NT2/D1 (cell line): Measurements from ENCODE around the gene TAB3.

Experiments
- SUZ12 ChIP-seq: IDR thresholded peaks from 2 replicates; pipeline ENCODE4 v1.6.1; 2011; ENCODE audit not compliant: insufficient read length, insufficient read depth; ENCODE audit errors: extremely low read depth
- YY1 ChIP-seq: IDR thresholded peaks from 2 replicates; pipeline ENCODE4 v1.6.1; 2011; ENCODE audit not compliant: insufficient read length, insufficient read depth
- ZNF274 ChIP-seq: IDR thresholded peaks from 2 replicates; pipeline ENCODE4 v1.6.1; 2011; ENCODE audit warnings: mild to moderate bottlenecking, low read depth, low read length

- no peak for TF ChIP-seq ZNF274
- TF ChIP-seq YY1, result no peak
- TF ChIP-seq SUZ12, result no peak
These were observed 70.0 kb downstream of the TAB3 start for GRCh38 chrX:30819080-30819479.
